ENCODE data around the gene DNAH17. TPM values are rescaled to one million over a fixed set of nuclear protein-coding genes. Genes with fewer than 3 reads are reported as not detected.

DNAH17 gene
- total and polyA plus RNA-seq, 2 donors (not counting 3 experiments of a cell fraction or from before 2014, with no cell fraction given) = not detected

- H3K79me2 ChIP-seq (ENCODE audit: control insufficient read depth, insufficient read depth, low read length) = no peaks in the 10 kb centered on the region
- TF ChIP-seq POLR2A (IDR thresholded peaks at IDR 0.05; ENCODE audit: low read depth, low read length) (no peak), MYC (IDR thresholded peaks at IDR 0.05; ENCODE audit: low read depth, low read length) (no peak), JUN (IDR thresholded peaks at IDR 0.05; ENCODE audit: borderline replicate concordance, insufficient read depth, insufficient read length, low read depth) (no peak), CTCF (IDR thresholded peaks at IDR 0.05; ENCODE audit: extremely low read depth in 1 of 2, insufficient read depth in 1 of 2, low read depth in 1 of 2, low read length in 2 of 2) (no peak), POLR2AphosphoS5 (IDR thresholded peaks at IDR 0.05; ENCODE audit: insufficient read depth, low read depth, low read length) (no peak), EZH2 (IDR thresholded peaks at IDR 0.05; ENCODE audit: borderline replicate concordance, low read depth, low read length, severe bottlenecking) (no peak), GATA2 (IDR thresholded peaks at IDR 0.05; ENCODE audit: insufficient read depth, insufficient read length, low read depth, low read length) (no peak), FOS (IDR thresholded peaks at IDR 0.05; ENCODE audit: borderline replicate concordance, insufficient read depth, low read length) (no peak)
- TF ChIP-seq, protein P1, sequence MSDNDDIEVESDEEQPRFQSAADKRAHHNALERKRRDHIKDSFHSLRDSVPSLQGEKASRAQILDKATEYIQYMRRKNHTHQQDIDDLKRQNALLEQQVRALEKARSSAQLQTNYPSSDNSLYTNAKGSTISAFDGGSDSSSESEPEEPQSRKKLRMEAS (IDR thresholded peaks at IDR 0.05; ENCODE audit: insufficient read depth, insufficient read length) = no peak
- no peaks in the 10 kb centered on the region for H3K27me3 ChIP-seq (ENCODE audit: control insufficient read depth in 2 of 2, insufficient read depth in 2 of 2, low read length in 2 of 2)
- no peak overlapping the region for H3K9ac ChIP-seq (replicated peaks; ENCODE audit: extremely low read depth, insufficient read depth, low read length)
- DNase-seq (ENCODE audit: low read depth, low spot score) (no peak), FAIRE-seq (no peak)
- no TSS peak for BruUV-seq (replicated peaks)
- H3K9me1 ChIP-seq (replicated peaks; ENCODE audit: control insufficient read depth, extremely low read depth, insufficient read depth, low read length) = no peaks in the 10 kb centered on the region
- H3K9me3 ChIP-seq (replicated peaks; ENCODE audit: control insufficient read depth, insufficient read depth, low read length) = no peaks in the 10 kb centered on the region
- POLR2A ChIA-PET = no interaction called here
- no peaks in the 10 kb centered on the region for H3K36me3 ChIP-seq (ENCODE audit: control insufficient read depth in 2 of 2, extremely low read depth in 1 of 2, insufficient read depth in 2 of 2, low read length in 2 of 2)
- H3K27ac ChIP-seq (ENCODE audit: insufficient read depth, low read depth, low read length) = no peak overlapping the region
- intact Hi-C loops (cut with micrococcal nuclease) (no loop called here), dilution Hi-C loops (cut with MboI; ENCODE audit: extremely low pct_ligation_motif_present, low sequenced_read_pairs) (no loop called here)
- no peaks in the 10 kb centered on the region for H3K4me1 ChIP-seq (ENCODE audit: control insufficient read depth, extremely low read depth, insufficient read depth, low read length)
- H3K4me3 ChIP-seq (replicated peaks in 1 of 3; ENCODE audit: insufficient read depth in 1 of 3, low read depth in 1 of 3, low read length in 3 of 3) = no peak overlapping the region
- CTCF ChIA-PET = no interaction called here
- no peaks in the 10 kb centered on the region for H4K20me1 ChIP-seq (replicated peaks; ENCODE audit: control insufficient read depth, extremely low read depth, insufficient read depth, low read length)
- no peak overlapping the region for H3K4me2 ChIP-seq (ENCODE audit: insufficient read depth, low read length)
- H2AFZ ChIP-seq (ENCODE audit: low read depth, low read length) = no peak overlapping the region
Measured at GRCh38 chr17:78468366-78468765, 108.8 kb downstream of the DNAH17 start.

Data from endothelial cell of umbilical vein (primary cell).